Right lobe of liver (tissue), 4 donors: Measurements from ENCODE around the gene RPTOR.

Experiments used
- POLR2A ChIP-seq: fragments of 450-650 bp; IDR thresholded peaks from one replicate; pipeline ENCODE4 v1.6.1; 2017; ENCODE audit warnings: antibody characterized with exemption, mild to moderate bottlenecking
- TF ChIP-seq, protein P1 (sequence below), 4 donors: fragments of 200-600 bp in 3 of 4; fragments of 450-650 bp in 1 of 4; IDR thresholded peaks; one replicate each; pipeline versions ENCODE4 v1.5.1 to v1.8.0; 2016 to 2022; ENCODE audit warnings: antibody characterized with exemption in 4 of 4, mild to moderate bottlenecking in 2 of 4
- donor health status: DM: no; HTN: no; CAD: no.
- donor health status: DM: no; HTN: no; CAD: no.
- donor health status: DM: no; HTN: yes; CAD: no.

DNA sequence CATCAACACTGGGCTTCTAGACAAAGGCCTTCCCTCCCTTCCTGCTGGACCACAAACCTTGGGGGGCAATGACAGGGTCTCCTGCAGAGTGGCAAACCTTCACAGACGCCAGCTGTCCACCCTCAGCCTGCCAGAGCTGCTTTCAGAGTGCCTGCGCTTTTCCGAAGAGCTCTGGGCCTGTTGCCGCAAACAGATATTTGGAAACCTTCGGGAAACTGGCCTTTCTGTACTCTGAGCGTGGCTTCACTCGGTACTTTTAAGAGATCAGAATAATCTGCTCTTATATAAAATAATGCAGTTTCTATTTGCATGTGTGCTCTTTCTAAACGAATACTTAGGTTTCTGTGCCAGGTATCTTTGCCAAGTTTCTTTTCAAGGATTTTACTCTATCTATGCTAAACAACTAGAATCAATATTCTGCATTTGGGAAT is 294.9 kb downstream of the RPTOR start:
- TF ChIP-seq, protein P1, sequence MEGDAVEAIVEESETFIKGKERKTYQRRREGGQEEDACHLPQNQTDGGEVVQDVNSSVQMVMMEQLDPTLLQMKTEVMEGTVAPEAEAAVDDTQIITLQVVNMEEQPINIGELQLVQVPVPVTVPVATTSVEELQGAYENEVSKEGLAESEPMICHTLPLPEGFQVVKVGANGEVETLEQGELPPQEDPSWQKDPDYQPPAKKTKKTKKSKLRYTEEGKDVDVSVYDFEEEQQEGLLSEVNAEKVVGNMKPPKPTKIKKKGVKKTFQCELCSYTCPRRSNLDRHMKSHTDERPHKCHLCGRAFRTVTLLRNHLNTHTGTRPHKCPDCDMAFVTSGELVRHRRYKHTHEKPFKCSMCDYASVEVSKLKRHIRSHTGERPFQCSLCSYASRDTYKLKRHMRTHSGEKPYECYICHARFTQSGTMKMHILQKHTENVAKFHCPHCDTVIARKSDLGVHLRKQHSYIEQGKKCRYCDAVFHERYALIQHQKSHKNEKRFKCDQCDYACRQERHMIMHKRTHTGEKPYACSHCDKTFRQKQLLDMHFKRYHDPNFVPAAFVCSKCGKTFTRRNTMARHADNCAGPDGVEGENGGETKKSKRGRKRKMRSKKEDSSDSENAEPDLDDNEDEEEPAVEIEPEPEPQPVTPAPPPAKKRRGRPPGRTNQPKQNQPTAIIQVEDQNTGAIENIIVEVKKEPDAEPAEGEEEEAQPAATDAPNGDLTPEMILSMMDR (IDR thresholded peaks at IDR 0.05): no peak
- no peak for TF ChIP-seq POLR2A
